Eye (tissue), 1 donor: Measurements from ENCODE around the gene ENG.

Source experiments
- DNase-seq: peaks from one replicate; pipeline ENCODE4 v3.0.0-alpha.2; 2015

ENG gene

GRCh38 chr9:127770905-127771569 is 83.4 kb downstream of the ENG start:
- peak; percentile 98 for DNase-seq

GRCh38 chr9:127770583-127770904 is 83.9 kb downstream of the ENG start:
- DNase-seq, result no peak

GRCh38 chr9:127769929-127770582 is 84.4 kb downstream of the ENG start:
- DNase-seq, result no peak

- no peak for DNase-seq
These were observed 85.4 kb downstream of the ENG start for GRCh38 chr9:127769101-127769500.

- DNase-seq, result no peak
These were observed 85.8 kb downstream of the ENG start for GRCh38 chr9:127768698-127769097.

GRCh38 chr9:127767909-127768331 is 86.5 kb downstream of the ENG start:
- DNase-seq, result peak; percentile 82

GRCh38 chr9:127767410-127767809 is 87.0 kb downstream of the ENG start:
- no peak for DNase-seq

- DNase-seq, result no peak
These were observed 89.0 kb downstream of the ENG start for GRCh38 chr9:127765418-127765817.
